ENCODE results near the gene FOXA1.

GRCh38 chr14:37594238-37594970, 645 bp downstream of the FOXA1 start:
- TF ChIP-seq CTCF (IDR thresholded peaks at IDR 0.05 in 4 of 5, conservative IDR thresholded peaks at IDR 0.05 in 1 of 5) (peak in 3 of 5 experiments; percentile 35 to 51 (median 37)), POLR2A (IDR thresholded peaks at IDR 0.05) (no peak)

Measured in gastrocnemius medialis (tissue), 4 donors.